Activated gamma-delta T cell (primary cell): ENCODE measurements around the gene COG1.
A peak's percentile ranks its signal among the peaks of the same experiment; 100 is the strongest.
"Not testable (repeated sequence)": the region's sequence is repeated elsewhere in the genome, so short reads cannot be mapped to it uniquely, and the experiment has no call there.

Source experiments
- DNase-seq: peaks from one replicate; lab custom pipeline; 2025; lab: John Stamatoyannopoulos, UW
- total RNA-seq, 2 donors: gene quantifications; one replicate each; lab custom pipeline; 2026; lab: John Stamatoyannopoulos, UW

COG1 gene, protein sequence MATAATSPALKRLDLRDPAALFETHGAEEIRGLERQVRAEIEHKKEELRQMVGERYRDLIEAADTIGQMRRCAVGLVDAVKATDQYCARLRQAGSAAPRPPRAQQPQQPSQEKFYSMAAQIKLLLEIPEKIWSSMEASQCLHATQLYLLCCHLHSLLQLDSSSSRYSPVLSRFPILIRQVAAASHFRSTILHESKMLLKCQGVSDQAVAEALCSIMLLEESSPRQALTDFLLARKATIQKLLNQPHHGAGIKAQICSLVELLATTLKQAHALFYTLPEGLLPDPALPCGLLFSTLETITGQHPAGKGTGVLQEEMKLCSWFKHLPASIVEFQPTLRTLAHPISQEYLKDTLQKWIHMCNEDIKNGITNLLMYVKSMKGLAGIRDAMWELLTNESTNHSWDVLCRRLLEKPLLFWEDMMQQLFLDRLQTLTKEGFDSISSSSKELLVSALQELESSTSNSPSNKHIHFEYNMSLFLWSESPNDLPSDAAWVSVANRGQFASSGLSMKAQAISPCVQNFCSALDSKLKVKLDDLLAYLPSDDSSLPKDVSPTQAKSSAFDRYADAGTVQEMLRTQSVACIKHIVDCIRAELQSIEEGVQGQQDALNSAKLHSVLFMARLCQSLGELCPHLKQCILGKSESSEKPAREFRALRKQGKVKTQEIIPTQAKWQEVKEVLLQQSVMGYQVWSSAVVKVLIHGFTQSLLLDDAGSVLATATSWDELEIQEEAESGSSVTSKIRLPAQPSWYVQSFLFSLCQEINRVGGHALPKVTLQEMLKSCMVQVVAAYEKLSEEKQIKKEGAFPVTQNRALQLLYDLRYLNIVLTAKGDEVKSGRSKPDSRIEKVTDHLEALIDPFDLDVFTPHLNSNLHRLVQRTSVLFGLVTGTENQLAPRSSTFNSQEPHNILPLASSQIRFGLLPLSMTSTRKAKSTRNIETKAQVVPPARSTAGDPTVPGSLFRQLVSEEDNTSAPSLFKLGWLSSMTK
- 58.0 to 79.2 reads per million in 2 donors for total RNA-seq

DNA sequence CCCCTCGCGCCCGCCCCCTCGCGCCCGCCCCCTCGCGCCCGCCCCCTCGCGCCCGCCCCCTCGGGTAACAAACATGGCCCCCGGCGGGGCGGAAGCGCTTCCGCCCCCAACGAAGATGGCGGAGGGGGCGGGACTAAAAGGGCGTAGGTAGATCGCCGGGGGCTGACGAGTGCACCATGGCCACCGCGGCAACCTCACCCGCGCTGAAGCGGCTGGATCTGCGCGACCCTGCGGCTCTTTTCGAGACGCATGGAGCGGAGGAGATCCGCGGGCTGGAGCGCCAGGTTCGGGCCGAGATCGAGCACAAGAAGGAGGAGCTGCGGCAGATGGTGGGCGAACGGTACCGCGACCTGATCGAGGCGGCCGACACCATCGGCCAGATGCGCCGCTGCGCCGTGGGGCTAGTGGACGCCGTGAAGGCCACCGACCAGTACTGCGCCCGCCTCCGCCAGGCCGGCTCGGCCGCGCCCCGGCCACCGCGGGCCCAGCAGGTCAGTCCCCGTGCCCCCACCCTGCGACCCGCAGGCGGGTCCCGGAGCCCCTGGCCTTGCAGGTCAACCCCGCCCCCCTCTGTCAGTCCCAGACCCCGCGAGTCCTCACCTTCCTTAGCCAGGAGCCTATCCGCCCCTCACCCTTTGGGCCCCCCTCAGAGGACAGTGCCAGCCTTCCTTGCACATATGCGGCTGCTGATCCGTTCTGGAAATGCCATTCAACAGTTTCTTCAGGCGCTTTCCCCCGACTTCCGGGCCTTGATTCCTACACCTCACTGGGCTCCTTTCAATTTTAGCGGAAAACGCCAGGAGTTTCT lies at the start of gene COG1:
Gene COG1, plus strand, starts transcription at position 162 of the 808 bp plus-strand sequence. Its CDS starts 15 bp downstream, at position 177.
- DNase-seq: peak; percentile 65

GRCh38 chr17:73144209-73144608 lies 48.6 kb upstream of the COG1 start:
- DNase-seq: not testable (repeated sequence)

DNA sequence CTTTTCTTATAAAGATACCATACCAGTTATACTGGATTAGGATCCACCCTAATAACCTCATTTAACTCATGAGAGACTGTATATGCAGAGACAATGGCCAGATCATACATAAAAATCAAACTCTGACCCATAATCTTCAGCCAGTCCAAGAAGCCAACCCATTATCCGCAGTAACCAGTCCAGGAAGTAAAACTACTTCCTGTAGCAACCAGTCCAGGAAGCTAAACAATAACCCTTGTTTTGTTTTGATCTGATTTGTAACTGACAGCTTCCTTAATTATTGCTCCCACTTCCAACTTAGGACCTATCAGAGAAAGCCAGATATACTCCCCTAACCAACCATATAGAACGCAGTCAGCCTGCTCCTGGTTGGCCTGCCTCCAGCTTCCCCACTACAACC lies 47.2 kb upstream of the COG1 start:
- DNase-seq: no peak

GRCh38 chr17:73147791-73148190 lies 45.1 kb upstream of the COG1 start:
- DNase-seq: not testable (repeated sequence)

DNA sequence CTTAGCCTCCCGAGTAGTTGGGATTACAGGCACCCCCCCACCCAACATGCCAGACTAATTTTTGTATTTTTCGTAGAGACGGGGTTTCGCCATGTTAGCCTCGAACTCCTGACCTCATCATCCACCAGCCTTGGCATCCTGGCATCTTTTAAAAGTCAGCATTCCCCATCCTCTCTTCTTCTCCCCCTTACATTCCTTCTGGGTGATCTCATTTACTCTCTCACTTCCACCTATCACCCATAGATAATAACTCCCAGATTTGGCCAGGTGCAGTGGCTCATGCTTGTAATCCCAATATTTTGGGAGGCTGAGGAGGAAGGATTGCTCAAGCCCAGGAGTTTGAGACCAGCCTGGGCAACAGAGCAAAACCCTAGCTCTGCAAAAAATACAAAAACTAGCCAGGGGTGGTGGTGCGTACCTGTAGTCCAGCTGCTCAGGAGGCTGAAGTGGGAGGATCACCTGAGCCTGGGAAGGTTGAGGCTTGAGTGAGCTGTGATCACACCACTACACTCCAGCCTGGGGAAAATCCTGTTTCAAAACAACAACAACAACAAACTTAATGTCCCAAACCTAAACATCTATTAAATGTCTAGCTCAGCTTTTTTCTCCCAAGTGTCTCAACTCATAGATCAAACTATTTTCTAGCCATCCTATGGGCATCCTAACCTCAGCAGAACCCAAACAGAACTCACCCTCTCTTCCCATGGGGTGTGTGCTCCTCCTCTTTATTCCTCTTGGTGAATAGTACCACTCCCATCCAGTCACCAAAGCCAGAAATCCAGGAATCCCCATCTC lies 44.1 kb upstream of the COG1 start:
- no peak for DNase-seq

- not testable (repeated sequence) for DNase-seq
Observed at GRCh38 chr17:73150622-73151300, 42.1 kb upstream of the COG1 start.

DNA sequence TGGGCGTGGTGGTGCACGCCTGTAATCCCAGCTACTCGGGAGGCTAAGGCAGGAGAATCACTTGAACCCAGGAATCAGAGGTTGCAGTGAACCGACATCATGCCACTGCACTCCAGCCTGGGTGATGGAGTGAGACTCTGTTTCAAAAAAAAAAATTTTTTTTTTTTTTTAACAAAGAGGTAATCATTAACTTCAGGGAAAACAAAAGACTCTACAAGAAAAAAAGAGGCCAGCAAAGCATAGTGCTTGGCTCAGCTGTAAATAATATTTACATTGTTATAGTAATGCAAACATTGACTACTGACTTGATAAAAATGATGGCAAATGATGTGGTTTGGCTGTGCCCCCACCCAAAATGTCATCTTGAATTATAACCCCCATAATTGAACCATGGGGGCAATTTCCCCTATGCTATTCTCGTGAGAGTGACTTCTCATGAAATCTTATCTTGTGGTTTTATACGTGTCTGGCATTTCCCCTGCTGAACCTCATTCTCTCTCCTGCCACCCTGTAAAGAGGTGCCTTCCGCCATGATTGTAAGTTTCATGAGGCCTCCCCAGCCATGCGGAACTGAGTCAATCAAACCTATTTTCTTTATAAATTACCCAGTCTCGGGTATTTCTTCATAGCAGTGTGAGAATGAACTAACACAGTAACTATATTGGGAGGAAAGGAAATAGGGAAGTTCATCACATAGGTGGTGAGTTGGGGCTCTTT lies 40.8 kb upstream of the COG1 start:
- DNase-seq: no peak

GRCh38 chr17:73155410-73156165 lies 37.3 kb upstream of the COG1 start:
- DNase-seq: no peak

GRCh38 chr17:73156166-73156840 lies 36.6 kb upstream of the COG1 start:
- no peak for DNase-seq

GRCh38 chr17:73156887-73157520 lies 35.9 kb upstream of the COG1 start:
- DNase-seq: no peak

DNA sequence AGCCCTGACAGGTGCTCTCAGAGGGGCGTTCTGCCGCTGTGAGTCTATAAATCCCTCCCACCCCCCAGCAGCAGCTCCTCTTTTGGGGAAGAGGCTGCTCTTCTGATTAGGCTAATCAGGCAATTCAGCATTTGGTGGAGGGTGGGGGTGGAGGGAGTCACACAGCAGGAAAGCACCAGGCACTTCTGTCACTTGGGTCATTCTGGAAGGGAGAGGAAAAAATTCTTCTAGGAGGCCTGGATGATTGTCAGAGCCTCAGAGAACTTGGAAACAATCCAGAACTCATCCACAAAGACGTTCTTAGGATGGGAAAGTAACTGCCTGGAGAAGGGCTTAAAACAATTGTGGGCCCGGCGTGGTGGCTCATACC lies 35.3 kb upstream of the COG1 start:
- DNase-seq: no peak

GRCh38 chr17:73158133-73158532 lies 34.7 kb upstream of the COG1 start:
- no peak for DNase-seq

- no peak for DNase-seq
Observed at GRCh38 chr17:73160980-73161630, 31.8 kb upstream of the COG1 start.

DNA sequence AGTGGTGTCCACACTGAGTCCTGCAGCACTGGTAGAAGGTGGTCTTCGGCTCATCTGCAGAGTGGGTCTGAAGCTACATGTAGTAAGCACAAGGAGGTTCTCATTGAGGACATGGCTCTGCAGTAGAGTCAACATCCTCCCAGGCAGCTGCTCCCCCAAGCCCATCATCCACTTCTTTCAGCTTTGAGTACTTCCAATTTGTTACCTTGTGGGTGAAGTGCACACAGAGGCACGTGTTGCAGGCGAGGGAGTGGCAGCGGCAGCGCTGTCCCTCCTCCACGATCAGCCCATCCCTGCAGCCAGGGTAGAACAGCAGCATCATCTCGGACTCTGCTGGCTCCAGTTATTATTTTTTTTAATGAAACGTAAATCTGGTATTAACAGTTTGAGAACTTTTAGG lies 29.8 kb upstream of the COG1 start:
- DNase-seq: no peak

- DNase-seq: no peak
Observed at GRCh38 chr17:73165616-73166404, 27.0 kb upstream of the COG1 start.

GRCh38 chr17:73166731-73167581 lies 25.9 kb upstream of the COG1 start:
- no peak for DNase-seq
